ENCODE measurements around the gene GPRIN1.

Gene GPRIN1

GRCh38 chr5:176654856-176655255 is 44.9 kb upstream of the GPRIN1 start (continued):
- TF ChIP-seq PRDM4 (tag by site-specific recombination; IDR thresholded peaks at IDR 0.05), result no peak
- no peak for TF ChIP-seq ZEB2 (tag by site-specific recombination; IDR thresholded peaks at IDR 0.05)
- peak; percentile 85 for TF ChIP-seq ZFHX2 (tag by site-specific recombination; conservative IDR thresholded peaks at IDR 0.05)
- TF ChIP-seq, protein P1, sequence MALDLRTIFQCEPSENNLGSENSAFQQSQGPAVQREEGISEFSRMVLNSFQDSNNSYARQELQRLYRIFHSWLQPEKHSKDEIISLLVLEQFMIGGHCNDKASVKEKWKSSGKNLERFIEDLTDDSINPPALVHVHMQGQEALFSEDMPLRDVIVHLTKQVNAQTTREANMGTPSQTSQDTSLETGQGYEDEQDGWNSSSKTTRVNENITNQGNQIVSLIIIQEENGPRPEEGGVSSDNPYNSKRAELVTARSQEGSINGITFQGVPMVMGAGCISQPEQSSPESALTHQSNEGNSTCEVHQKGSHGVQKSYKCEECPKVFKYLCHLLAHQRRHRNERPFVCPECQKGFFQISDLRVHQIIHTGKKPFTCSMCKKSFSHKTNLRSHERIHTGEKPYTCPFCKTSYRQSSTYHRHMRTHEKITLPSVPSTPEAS (tag by site-specific recombination; IDR thresholded peaks at IDR 0.05), result no peak
- TF ChIP-seq, protein P2, sequence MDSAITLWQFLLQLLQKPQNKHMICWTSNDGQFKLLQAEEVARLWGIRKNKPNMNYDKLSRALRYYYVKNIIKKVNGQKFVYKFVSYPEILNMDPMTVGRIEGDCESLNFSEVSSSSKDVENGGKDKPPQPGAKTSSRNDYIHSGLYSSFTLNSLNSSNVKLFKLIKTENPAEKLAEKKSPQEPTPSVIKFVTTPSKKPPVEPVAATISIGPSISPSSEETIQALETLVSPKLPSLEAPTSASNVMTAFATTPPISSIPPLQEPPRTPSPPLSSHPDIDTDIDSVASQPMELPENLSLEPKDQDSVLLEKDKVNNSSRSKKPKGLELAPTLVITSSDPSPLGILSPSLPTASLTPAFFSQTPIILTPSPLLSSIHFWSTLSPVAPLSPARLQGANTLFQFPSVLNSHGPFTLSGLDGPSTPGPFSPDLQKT (IDR thresholded peaks at IDR 0.05; ENCODE audit: borderline replicate concordance, low read depth, low read length), result no peak
- no peak for TF ChIP-seq ZNF423 (tag by site-specific recombination; IDR thresholded peaks at IDR 0.05)
- TF ChIP-seq EGR2 (tag by site-specific recombination; IDR thresholded peaks at IDR 0.05; ENCODE audit: low read depth), result peak; percentile 83
- no peak for TF ChIP-seq ZNF677 (tag by site-specific recombination; IDR thresholded peaks at IDR 0.05)
- TF ChIP-seq ZNF777 (tag by site-specific recombination; IDR thresholded peaks at IDR 0.05; ENCODE audit: borderline replicate concordance), result no peak
- no peak for TF ChIP-seq ZNF239 (tag by site-specific recombination; IDR thresholded peaks at IDR 0.05)
- TF ChIP-seq, protein P3, sequence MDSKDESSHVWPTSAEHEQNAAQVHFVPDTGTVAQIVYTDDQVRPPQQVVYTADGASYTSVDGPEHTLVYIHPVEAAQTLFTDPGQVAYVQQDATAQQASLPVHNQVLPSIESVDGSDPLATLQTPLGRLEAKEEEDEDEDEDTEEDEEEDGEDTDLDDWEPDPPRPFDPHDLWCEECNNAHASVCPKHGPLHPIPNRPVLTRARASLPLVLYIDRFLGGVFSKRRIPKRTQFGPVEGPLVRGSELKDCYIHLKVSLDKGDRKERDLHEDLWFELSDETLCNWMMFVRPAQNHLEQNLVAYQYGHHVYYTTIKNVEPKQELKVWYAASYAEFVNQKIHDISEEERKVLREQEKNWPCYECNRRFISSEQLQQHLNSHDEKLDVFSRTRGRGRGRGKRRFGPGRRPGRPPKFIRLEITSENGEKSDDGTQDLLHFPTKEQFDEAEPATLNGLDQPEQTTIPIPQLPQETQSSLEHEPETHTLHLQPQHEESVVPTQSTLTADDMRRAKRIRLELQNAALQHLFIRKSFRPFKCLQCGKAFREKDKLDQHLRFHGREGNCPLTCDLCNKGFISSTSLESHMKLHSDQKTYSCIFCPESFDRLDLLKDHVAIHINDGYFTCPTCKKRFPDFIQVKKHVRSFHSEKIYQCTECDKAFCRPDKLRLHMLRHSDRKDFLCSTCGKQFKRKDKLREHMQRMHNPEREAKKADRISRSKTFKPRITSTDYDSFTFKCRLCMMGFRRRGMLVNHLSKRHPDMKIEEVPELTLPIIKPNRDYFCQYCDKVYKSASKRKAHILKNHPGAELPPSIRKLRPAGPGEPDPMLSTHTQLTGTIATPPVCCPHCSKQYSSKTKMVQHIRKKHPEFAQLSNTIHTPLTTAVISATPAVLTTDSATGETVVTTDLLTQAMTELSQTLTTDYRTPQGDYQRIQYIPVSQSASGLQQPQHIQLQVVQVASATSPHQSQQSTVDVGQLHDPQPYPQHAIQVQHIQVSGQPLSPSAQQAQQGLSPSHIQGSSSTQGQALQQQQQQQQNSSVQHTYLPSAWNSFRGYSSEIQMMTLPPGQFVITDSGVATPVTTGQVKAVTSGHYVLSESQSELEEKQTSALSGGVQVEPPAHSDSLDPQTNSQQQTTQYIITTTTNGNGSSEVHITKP (tag by site-specific recombination; IDR thresholded peaks at IDR 0.05), result no peak
- TF ChIP-seq ZNF311 (tag by site-specific recombination; IDR thresholded peaks at IDR 0.05; ENCODE audit: borderline replicate concordance), result no peak
- TF ChIP-seq ZNF707 (tag by site-specific recombination; IDR thresholded peaks at IDR 0.05), result no peak
- no peak for TF ChIP-seq PBX3 (CRISPR knock-in tag; IDR thresholded peaks at IDR 0.05)
- TF ChIP-seq ZNF214 (tag by site-specific recombination; IDR thresholded peaks at IDR 0.05; ENCODE audit: borderline replicate concordance), result no peak
